GM08714 (cell line): ENCODE data around the gene MBLAC1.

Experiments used
- H3K4me3 ChIP-seq: fragments of 200-500 bp; sonication (Bioruptor generic); 2 replicates; pipeline ENCODE4 v1.5.1; 2014; ENCODE audit warnings: mild to moderate bottlenecking, low read length, inconsistent platforms
- ZNF274 ChIP-seq: IDR thresholded peaks from 2 replicates; pipeline ENCODE4 v1.6.1; 2012; ENCODE audit warnings: mild to moderate bottlenecking, low read depth, low read length

The MBLAC1 gene

DNA sequence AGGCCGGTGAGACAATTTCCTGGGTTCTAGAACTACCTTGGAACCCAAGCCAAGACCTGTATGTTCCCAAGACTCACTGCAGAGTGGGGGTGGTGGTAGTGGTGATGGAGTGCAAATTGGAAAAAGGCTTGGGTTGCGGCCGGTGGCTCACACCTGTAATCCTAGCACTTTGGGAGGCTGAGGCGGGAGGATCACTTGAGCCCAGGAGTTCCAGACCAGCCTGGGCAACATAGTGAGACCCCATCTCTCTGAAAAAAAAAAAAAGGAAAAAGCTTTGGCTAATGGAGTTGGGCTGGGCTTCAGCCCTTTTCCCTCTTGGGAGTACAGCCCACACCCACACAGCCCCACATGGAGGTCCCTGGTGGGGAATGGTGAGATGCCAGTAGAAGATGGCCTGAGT is 21.2 kb upstream of the MBLAC1 start:
- no peak for TF ChIP-seq ZNF274
- H3K4me3 ChIP-seq = no peak overlapping the region

DNA sequence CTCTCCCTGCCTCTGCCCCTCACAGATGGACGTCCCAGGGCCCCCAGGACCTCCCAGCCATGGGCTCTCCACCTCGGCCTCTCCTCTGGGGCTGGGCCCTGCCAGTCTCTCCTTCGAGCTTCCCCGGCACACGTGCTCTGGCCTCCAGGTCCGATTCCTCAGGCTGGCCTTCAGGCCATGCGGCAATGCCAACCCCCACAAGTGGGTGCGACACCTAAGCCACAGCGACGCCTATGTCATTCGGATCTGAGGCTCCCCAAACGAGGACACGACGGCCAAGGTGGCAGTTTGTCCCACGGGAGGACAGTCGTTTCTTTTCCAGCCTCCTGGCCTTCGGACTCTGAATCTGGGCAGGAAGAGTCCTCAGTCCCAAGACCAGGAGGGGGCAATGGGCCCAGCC is 20.1 kb upstream of the MBLAC1 start:
- H3K4me3 ChIP-seq = no peak overlapping the region
- TF ChIP-seq ZNF274 = no peak

DNA sequence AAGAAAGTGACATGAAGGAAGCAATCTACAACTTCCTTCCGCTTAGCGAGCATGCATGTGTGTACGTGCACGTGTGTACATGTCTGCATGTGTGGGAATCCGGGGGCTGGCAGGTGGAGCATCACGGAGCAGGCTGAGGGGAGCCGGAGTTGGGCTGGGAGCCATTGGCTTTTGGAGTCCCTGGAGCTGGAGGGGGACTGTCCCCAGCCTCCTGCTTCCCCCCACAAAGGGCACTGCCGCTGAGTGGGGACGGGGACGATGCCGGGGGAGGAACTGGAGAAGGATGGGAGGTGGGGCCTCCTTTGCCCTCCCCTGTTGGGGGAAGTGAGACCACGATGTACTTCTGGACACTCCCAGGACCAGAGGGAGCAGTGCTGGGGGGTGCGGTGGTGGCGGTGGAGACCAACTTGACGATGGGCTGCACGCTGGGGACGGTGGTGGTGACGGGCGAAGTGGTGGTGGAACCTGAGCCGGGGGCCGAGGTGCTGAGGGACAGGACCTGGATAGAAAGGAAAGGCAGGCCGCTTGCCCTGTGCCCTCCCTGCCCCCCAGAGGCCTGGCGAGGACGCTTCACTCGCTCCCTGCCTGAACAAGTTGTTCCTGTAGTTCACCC is 19.5 kb upstream of the MBLAC1 start:
- no peak for TF ChIP-seq ZNF274
- H3K4me3 ChIP-seq = no peak overlapping the region

DNA sequence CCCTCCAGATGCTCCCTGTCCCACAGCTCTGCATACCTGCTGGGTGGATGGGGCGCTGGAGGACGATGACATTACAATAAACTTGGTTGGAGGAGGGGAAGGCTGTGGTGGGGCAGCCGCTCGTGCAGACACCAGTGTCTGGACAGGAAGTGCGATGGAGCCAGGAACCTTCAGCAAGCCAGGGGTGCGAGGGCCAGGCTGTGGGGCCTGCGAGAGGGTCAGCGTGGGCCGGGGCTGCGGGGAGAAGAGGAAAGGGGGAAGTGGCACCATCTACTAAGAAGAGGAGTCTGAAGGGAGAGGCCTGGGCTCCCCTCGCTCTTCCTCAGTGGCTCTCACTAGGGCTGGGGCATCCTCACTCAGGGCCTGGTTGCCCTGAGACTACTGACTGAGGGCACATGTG is 18.9 kb upstream of the MBLAC1 start:
- no peak overlapping the region for H3K4me3 ChIP-seq
- TF ChIP-seq ZNF274 = no peak

DNA sequence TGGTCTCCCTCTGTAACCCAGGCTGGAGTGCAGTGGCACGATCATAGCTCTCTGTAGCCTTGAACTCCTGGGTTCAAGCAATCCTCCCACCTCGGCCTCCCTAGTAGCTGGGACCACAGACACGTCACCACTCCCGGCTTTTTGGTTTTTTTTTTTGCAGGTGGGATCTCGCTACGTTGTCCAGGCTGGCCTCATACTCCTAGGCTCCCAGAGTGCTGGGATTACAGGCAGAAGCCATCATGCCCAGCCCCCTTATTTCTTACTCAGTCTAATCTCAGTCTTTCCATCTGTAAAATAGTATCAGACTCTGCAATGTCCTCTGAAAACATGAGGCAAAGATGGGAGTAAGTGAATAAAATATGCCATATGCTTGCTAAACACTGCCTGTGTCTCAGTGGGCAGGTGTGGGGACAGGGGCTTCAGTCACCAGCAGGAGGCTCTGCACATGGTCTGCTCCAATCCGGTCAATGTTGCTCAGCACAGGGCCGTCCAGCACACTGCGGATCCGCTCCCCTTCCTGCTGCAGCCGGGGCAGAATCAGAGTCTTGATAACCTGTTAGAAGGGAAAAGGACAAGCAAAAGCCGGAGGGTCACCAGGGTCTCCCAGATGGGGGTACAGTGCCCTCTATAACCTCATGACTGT is 17.1 kb upstream of the MBLAC1 start:
- no peak overlapping the region for H3K4me3 ChIP-seq
- TF ChIP-seq ZNF274 = no peak

DNA sequence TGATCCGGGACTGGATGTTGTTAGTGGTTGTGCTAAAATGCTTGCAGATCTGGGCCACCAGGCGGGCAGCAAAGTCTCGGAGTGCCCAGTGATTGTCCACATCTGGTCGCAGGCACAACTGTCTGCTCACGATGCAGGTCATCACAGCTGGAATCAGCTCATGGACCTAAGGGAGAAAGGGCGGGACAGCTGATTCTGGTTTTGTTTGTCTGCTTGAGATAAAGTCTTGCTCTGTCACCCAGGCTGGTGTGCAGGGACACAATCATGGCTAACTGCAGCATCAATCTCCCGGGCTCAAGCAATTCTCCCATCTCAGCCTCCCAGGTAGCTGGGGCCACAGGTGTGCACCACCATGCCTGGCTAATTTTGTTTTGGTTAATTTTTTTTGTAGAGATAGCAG is 15.6 kb upstream of the MBLAC1 start:
- no peak for TF ChIP-seq ZNF274
- no peak overlapping the region for H3K4me3 ChIP-seq

DNA sequence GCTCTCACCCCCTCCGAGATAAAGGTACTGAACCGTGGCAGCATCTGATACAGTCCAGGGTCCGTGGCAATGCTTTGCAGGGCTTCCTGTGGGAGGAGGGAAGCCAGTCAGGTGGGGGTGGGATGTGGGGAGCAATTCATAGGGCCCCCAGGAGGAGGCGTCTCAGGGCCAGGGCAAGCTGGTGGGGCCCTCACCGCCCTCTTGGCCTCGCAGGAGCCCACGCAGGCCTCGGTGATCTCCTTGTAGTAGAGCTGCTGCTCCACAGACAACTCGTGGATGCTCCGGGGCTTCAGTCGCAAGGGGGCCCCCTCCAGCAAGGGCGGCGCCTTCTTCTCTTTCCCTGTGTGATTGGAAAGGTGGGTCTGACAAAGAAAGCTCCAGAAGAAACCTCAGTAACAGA is 14.9 kb upstream of the MBLAC1 start:
- no peak for TF ChIP-seq ZNF274

DNA sequence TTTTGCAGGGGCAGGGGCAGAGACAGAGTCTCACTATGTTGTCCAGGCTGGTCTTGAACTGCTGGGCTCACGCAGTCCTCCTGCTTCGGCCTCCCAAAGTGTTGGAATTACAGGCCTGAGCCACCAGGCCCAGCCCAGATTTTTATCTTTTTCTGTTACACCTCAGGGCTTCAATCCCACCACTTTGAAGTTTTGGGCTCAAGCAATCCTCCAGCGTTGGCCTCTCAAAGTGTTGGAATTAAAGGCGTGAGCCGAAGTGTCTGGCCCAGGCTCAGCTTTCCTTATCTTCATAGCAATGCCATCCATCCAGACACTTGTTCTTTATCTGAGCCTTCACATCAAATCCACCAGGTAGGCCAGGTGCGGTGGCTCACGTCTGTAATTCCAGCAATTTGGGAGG is 11.7 kb upstream of the MBLAC1 start:
- no peak for TF ChIP-seq ZNF274
- no peak overlapping the region for H3K4me3 ChIP-seq

More for the DNA sequence above, 14.9 kb upstream of the MBLAC1 start:
- H3K4me3 ChIP-seq = no peak overlapping the region

DNA sequence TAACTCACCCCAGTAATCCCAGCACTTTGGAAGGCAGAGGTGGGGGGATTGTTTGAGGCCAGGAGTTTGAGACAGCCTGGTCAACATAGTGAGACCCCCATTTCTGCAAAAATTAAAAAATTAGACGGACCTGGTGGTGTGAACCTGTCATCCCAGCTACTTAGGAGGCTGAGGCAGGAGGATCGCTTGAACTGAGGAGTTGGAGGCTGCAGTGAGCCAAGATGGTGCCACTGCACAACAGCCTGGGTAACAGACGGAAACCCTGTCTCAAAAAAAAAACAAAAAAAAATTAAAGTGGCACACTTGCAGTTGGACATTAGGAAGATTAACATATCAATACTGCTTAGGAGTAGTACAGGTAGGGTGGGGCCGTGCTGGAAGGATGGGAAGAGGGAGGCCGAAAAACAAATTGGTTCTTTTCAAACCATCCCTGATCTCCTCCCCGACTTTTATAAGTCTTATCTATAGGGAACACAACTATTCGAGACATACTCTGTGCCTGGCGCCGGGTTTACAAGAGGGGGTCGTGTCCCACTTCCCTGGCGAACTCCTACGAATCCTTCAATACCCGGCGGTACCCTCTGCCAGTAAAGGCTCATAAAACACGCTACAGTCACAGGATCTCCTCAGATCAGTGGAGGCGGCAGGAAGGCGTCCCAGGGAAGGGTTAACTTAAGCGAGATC is 8.2 kb upstream of the MBLAC1 start:
- peak overlapping the region; percentile 68 for H3K4me3 ChIP-seq
- no peak for TF ChIP-seq ZNF274

DNA sequence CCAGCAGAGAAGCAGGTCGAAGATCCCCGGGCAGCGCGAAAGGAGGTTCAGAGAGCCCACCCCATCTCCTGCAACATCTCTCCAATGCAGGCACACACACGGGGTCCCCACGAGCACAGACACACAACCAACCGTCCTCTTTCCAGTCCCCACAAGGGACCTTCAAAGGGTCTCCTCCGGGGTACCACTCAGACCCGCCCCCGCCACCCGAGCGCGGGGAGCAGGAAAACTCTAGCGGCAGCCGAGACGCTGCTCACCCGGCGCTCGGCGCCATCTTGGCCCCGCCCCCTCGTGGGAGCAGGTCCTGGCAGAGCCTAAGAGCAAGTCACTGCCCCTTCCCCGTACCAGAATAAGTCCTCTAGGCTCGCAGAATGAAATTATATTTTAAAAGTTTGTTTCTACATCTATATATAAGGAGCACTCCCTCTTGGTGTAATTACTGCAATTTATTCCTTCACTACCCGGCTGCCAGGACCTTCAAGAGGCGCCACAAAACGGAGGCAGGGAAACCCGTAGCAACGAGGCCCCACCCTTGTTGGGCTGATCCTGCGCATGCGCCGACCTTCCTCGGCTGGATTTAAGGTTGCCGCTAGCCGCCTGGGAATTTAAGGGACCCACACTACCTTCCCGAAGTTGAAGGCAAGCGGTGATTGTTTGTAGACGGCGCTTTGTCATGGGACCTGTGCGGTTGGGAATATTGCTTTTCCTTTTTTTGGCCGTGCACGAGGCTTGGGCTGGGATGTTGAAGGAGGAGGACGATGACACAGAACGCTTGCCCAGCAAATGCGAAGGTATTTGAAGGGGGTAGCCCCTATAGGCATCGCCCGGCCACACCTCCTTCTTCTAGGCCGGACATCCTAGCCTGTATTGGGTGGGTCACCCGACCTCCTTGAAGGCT is 7.4 kb upstream of the MBLAC1 start, which contains the start of the genes CNPY4 and TAF6:
Gene CNPY4, plus strand, starts transcription at position 563 of the 898 bp plus-strand sequence. Its CDS starts 111 bp downstream, at position 674.
Gene TAF6, minus strand, starts transcription at position 287 of the 898 bp plus-strand sequence. CDS start 5,149 bp downstream, outside the sequence.
- H3K4me3 ChIP-seq = peak within 1 kb of the TSS; percentile 68
- TF ChIP-seq ZNF274 = no peak

DNA sequence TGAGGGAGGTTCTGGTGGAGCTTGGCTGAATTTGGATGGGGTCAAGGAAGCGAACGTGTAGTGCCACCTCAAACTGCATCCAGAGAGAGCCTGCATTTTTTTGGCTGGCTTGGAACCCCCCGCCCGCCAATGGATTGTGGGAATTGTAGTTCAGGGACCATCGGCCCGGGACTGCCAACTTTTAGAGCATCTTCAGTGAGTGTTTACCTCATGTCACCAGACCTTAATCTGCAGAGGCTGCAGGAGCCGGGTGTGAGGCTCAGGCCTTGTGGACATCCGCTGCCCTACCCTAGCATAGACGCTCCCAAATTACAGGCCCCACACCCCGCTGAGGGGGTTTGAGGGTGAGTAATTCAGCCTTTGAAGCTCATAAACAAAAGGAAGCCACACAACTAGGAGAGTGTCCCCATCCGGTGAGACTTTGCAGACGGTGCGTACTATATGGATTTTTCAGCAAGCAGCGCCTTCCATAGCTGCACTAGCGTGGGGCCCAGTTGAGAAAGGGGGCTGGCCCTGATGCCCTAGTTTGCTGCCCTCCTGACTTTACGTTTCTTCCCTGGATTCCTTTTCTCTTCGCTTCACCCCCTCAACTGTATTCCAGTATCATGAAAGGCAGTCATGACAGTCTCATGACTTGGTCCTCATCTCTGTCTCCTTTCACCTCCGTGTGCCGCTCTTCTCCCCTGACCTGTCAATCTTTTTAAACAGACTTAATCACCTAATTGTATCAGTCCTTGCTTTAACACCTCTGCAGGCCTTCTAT is 6.6 kb upstream of the MBLAC1 start:
- no peak for TF ChIP-seq ZNF274
- H3K4me3 ChIP-seq = peak overlapping the region; percentile 68

DNA sequence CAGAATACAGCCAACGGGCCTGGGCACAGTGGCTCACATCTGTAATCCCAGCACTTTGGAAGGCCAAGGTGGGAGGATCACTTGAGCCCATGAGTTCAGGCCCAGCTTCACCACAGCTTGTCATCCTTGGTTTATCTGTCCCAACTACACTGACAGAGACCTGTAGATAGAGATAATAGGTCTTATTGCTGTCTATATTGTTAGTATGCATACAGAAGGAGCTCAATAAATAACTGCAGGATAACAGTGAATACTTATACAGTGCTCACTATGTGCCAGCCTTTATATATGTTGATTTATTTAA is 6.1 kb upstream of the MBLAC1 start:
- TF ChIP-seq ZNF274 = no peak
- peak overlapping the region; percentile 68; the same call in 1 of the 2 replicates for H3K4me3 ChIP-seq

DNA sequence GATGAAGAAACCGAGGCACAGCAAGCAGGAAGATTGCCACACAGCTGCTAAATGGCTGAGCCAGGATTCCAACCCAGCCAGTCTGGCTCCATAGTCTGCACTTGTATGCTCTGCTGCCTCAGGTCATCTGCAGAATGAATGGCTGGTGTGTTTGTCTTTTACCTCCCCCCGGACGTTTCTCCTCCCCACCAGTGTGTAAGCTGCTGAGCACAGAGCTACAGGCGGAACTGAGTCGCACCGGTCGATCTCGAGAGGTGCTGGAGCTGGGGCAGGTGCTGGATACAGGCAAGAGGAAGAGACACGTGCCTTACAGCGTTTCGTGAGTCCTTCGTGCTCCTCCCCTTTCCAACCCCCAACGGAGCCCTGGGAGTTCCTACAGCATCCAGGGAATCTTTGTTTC is 4.7 kb upstream of the MBLAC1 start:
- no peak for TF ChIP-seq ZNF274
- H3K4me3 ChIP-seq = no peak overlapping the region
